ENCODE results near the gene NHLRC4. TPM values are rescaled to one million over a fixed set of nuclear protein-coding genes. Genes with fewer than 3 reads are reported as not detected.
A peak's percentile ranks its signal among the peaks of the same experiment; 100 is the strongest.

NHLRC4 gene
- total and polyA plus RNA-seq, 2 of the 8 experiments (the other 6 are each of a cell fraction or from before 2014, with no cell fraction given) = 0.60 to 0.76 TPM

GRCh38 chr16:524274-525040, 42.3 kb upstream of the NHLRC4 start:
- no peak for DNase-seq (ENCODE audit: low read depth in 1 of 2, low spot score in 2 of 2)
- no peak overlapping the region for H2BK15ac ChIP-seq (ENCODE audit: low read length)
- H4K5ac ChIP-seq (ENCODE audit: insufficient read length, low read depth, low read length) = no peak overlapping the region
- no peak overlapping the region for H3K27ac ChIP-seq (ENCODE audit: low read depth, low read length)
- H3K23me2 ChIP-seq (ENCODE audit: low read depth, low read length) = peaks cover 7% of the 10 kb centered on the region; the same call in 1 of the 2 replicates
- H3K4me1 ChIP-seq (replicated peaks in 1 of 4; ENCODE audit: control insufficient read depth in 3 of 4, insufficient read depth in 4 of 4, low read length in 3 of 4) = peaks cover 0 to 25% (median 13%) of the 10 kb centered on the region in 4 experiments; a peak in 5 of 7 replicates
- no peak for FAIRE-seq
- no peak overlapping the region for H4K8ac ChIP-seq (ENCODE audit: extremely low read depth, insufficient read depth, low read length)
- H3K4me2 ChIP-seq (ENCODE audit: insufficient read depth in 1 of 2, low read depth in 2 of 2, low read length in 2 of 2) = no peak overlapping the region; a peak in 1 of 4 replicates
- no peak overlapping the region for H3K4me3 ChIP-seq (ENCODE audit: extremely low read depth in 1 of 4, insufficient read depth in 2 of 4, low read depth in 3 of 4, low read length in 4 of 4)
- H2BK120ac ChIP-seq (replicated peaks; ENCODE audit: low read depth, low read length) = no peak overlapping the region
- H3K36me3 ChIP-seq (ENCODE audit: control insufficient read depth in 2 of 4, insufficient read depth in 4 of 4, low read length in 3 of 4) = peaks cover 0 to 4% (median 1%) of the 10 kb centered on the region in 4 experiments; a peak in 3 of 8 replicates
- no peaks in the 10 kb centered on the region for H3K9me3 ChIP-seq (ENCODE audit: insufficient read depth in 2 of 2, low read depth in 1 of 2, low read length in 1 of 2)
- TF ChIP-seq ATF2 (IDR thresholded peaks at IDR 0.05; ENCODE audit: low read length) = no peak
- TF ChIP-seq POLR2AphosphoS5 (IDR thresholded peaks at IDR 0.05; ENCODE audit: low read depth, low read length) = peak; percentile 40; the same call in 1 of the 2 replicates
- TF ChIP-seq RXRA (IDR thresholded peaks at IDR 0.05; ENCODE audit: insufficient read depth, low read depth, low read length) = no peak
- no peak overlapping the region for H2BK5ac ChIP-seq (ENCODE audit: low read depth, low read length)
- no peak overlapping the region for H3K9ac ChIP-seq (replicated peaks in 1 of 4; ENCODE audit: extremely low read depth in 1 of 4, low read depth in 3 of 4, low read length in 3 of 4)
- CTCF ChIA-PET (ENCODE audit: partially characterized antibody) = interaction anchor here (0.6 to 1.5 kb wide), 6 partner anchors 15 to 133 kb away, joined by 3 to 4 read pairs (median 3); no protein-coding TSS in a partner anchor
- H3K4ac ChIP-seq (replicated peaks; ENCODE audit: insufficient read length, low read depth, low read length) = no peak overlapping the region
- H3K79me2 ChIP-seq (ENCODE audit: control insufficient read depth in 1 of 2, insufficient read depth in 2 of 2, low read length in 2 of 2) = peaks cover 5 to 21% of the 10 kb centered on the region in 2 experiments; a peak in 3 of 4 replicates
- peaks cover 10 to 23% of the 10 kb centered on the region in 2 experiments for H4K20me1 ChIP-seq (replicated peaks in 1 of 2; ENCODE audit: control insufficient read depth in 1 of 2, insufficient read depth in 2 of 2, low read length in 2 of 2)
- no peak overlapping the region for H3K23ac ChIP-seq (ENCODE audit: insufficient read length)
- H3K79me1 ChIP-seq (ENCODE audit: low read depth, low read length) = peaks cover 3% of the 10 kb centered on the region; the same call in 1 of the 2 replicates
- H3K14ac ChIP-seq (ENCODE audit: insufficient read length) = no peak overlapping the region
- H2AFZ ChIP-seq (ENCODE audit: low read length) = no peak overlapping the region
- H3K18ac ChIP-seq (ENCODE audit: extremely low read depth, low read length) = no peak overlapping the region
- H4K91ac ChIP-seq (replicated peaks; ENCODE audit: insufficient read length, low read length) = no peak overlapping the region
- H3K56ac ChIP-seq (replicated peaks; ENCODE audit: insufficient read length, low read depth, low read length) = no peak overlapping the region
- POLR2A ChIA-PET (ENCODE audit: partially characterized antibody) = interaction anchor here (0.8 to 1.5 kb wide), 5 partner anchors 9 to 166 kb away, joined by 3 to 6 read pairs (median 4); partner anchors contain the start of genes NME4 and WDR24
- 94% methylated on average over 22 of the region's 24 CpGs; no CpG with 5 or more reads in 1 of the 2 experiments for WGBS, 2 experiments (ENCODE audit: extremely low coverage in 1 of 2, insufficient coverage in 1 of 2, insufficient read length in 1 of 2, insufficient replicate concordance in 2 of 2, low coverage in 1 of 2, low lambda C conversion rate in 2 of 2, missing lambda C conversion rate in 1 of 2)
- no peak overlapping the region for H2BK12ac ChIP-seq (ENCODE audit: low read depth, low read length)
- H2AK5ac ChIP-seq (ENCODE audit: low read depth, low read length) = no peak overlapping the region
- no peaks in the 10 kb centered on the region for H3K27me3 ChIP-seq (replicated peaks in 1 of 4; ENCODE audit: control insufficient read depth in 3 of 4, extremely low read depth in 1 of 4, insufficient read depth in 3 of 4, low read length in 3 of 4)
- no peak overlapping the region for H2BK20ac ChIP-seq (ENCODE audit: low read length)

Data from H1 (cell line).